Thoracic aorta (tissue), 2 donors: ENCODE data around the gene TMEM50A. TPM values are rescaled to one million over a fixed set of nuclear protein-coding genes. Genes with fewer than 3 reads are reported as not detected.
"Not testable (repeated sequence)": the region's sequence is repeated elsewhere in the genome, so short reads cannot be mapped to it uniquely, and the experiment has no call there.

ENCODE experiments used
- ATAC-seq: fragments of 150-250 bp; one replicate; pipeline ENCODE4 v1.8.0; 2017; ENCODE audit warnings: low read depth; ENCODE audit not compliant: insufficient number of reproducible peaks, low FRiP score
- DNase-seq: peaks from one replicate; pipeline ENCODE4 v3.0.0-alpha.2; 2020; ENCODE audit warnings: low spot score
- H3K27ac ChIP-seq, 2 donors: fragments of 200-600 bp; sonication (generic); 1 replicate in 1 of 2; 2 replicates in 1 of 2; pipeline ENCODE4 v1.5.1; 2016; ENCODE audit warnings: mild to moderate bottlenecking in 2 of 2, moderate library complexity in 2 of 2
- H3K27me3 ChIP-seq: fragments of 200-600 bp; sonication (generic); replicated peaks from 2 replicates; pipeline ENCODE4 v1.6.0; 2016; ENCODE audit warnings: mild to moderate bottlenecking; ENCODE audit not compliant: insufficient read depth
- H3K36me3 ChIP-seq: fragments of 200-600 bp; sonication (generic); one replicate; pipeline ENCODE4 v1.5.1; 2016
- H3K4me1 ChIP-seq, 2 donors: fragments of 200-600 bp; sonication (generic); 1 replicate in 1 of 2; 2 replicates in 1 of 2; pipeline versions ENCODE4 v1.5.1 to v1.6.0; 2016; ENCODE audit warnings: low read depth in 2 of 2, mild to moderate bottlenecking in 1 of 2; ENCODE audit not compliant: control insufficient read depth in 1 of 2
- H3K4me3 ChIP-seq: fragments of 200-600 bp; sonication (generic); 2 replicates; pipeline ENCODE4 v1.5.1; 2016; ENCODE audit warnings: mild to moderate bottlenecking
- H3K9me3 ChIP-seq: fragments of 200-600 bp; sonication (generic); 2 replicates; pipeline ENCODE4 v1.5.1; 2016
- total RNA-seq, 2 donors: library from RNA; depleted of rRNA; stranded (reverse); fragments of >200 nt; gene quantifications; one replicate each; pipeline versions ENCODE4 v1.1.0 to v1.2.3, GENCODE V29; 2016

TMEM50A gene
- total RNA-seq, 2 donors from 2014 or later = 93.7 to 111 TPM

GRCh38 chr1:25309486-25309885 is 28.6 kb upstream of the TMEM50A start:
- not testable (repeated sequence) for H3K27me3 ChIP-seq, ATAC-seq, H3K27ac ChIP-seq, H3K36me3 ChIP-seq, DNase-seq, H3K4me1 ChIP-seq, H3K9me3 ChIP-seq, H3K4me3 ChIP-seq

- ATAC-seq, H3K9me3 ChIP-seq, DNase-seq, H3K27me3 ChIP-seq, H3K27ac ChIP-seq, H3K36me3 ChIP-seq, H3K4me1 ChIP-seq, H3K4me3 ChIP-seq: not testable (repeated sequence)
Measured at GRCh38 chr1:25312806-25313470, 25.2 kb upstream of the TMEM50A start.

GRCh38 chr1:25320314-25320938 is 17.7 kb upstream of the TMEM50A start:
- not testable (repeated sequence) for ATAC-seq, H3K4me3 ChIP-seq, H3K27ac ChIP-seq, DNase-seq, H3K27me3 ChIP-seq, H3K4me1 ChIP-seq, H3K36me3 ChIP-seq, H3K9me3 ChIP-seq

- not testable (repeated sequence) for H3K4me3 ChIP-seq, DNase-seq, H3K4me1 ChIP-seq, H3K27ac ChIP-seq, H3K36me3 ChIP-seq, ATAC-seq, H3K27me3 ChIP-seq, H3K9me3 ChIP-seq
Measured at GRCh38 chr1:25322127-25322526, 16.0 kb upstream of the TMEM50A start.

GRCh38 chr1:25324407-25324806 is 13.7 kb upstream of the TMEM50A start:
- not testable (repeated sequence) for ATAC-seq, H3K27ac ChIP-seq, H3K27me3 ChIP-seq, DNase-seq, H3K36me3 ChIP-seq, H3K4me3 ChIP-seq, H3K9me3 ChIP-seq, H3K4me1 ChIP-seq

- H3K4me3 ChIP-seq, H3K27ac ChIP-seq, ATAC-seq, H3K9me3 ChIP-seq, H3K36me3 ChIP-seq, DNase-seq, H3K4me1 ChIP-seq, H3K27me3 ChIP-seq: not testable (repeated sequence)
Measured at GRCh38 chr1:25327864-25328790, 10.0 kb upstream of the TMEM50A start.

DNA sequence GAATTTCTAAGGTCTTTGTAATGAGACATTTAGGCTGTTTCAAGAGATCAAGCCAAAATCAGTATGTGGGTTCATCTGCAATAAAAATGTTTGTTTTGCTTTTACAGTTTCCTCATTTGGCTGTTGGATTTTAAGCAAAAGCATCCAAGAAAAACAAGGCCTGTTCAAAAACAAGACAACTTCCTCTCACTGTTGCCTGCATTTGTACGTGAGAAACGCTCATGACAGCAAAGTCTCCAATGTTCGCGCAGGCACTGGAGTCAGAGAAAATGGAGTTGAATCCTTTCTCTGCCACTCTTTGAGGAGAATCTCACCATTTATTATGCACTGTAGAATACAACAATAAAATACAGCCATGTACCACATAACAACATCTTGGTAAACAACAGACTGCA is 9.3 kb upstream of the TMEM50A start:
- H3K4me1 ChIP-seq, H3K27ac ChIP-seq, H3K9me3 ChIP-seq, DNase-seq, ATAC-seq, H3K27me3 ChIP-seq, H3K4me3 ChIP-seq, H3K36me3 ChIP-seq: not testable (repeated sequence)

DNA sequence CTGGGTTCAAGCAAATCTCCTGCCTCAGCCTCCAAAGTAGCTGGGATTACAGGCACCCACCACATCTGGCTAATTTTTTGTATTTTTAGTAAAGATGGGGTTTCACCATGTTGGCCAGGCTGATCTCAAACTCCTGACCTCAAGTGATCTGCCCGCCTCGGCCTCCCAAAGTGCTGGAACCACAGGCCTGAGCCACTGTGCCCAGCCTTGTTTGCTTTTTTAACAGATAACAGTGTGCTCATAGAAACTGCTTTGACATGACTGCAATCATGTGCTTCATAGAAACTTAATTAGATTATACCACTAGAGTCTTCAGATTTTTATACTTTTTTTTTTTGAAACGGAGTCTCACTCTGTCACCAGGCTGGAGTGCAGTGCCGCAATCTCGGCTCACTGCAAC is 8.8 kb upstream of the TMEM50A start:
- H3K27ac ChIP-seq = peak overlapping the region in 1 of 2 donors; percentile 35
- ATAC-seq, H3K9me3 ChIP-seq, DNase-seq, H3K27me3 ChIP-seq, H3K36me3 ChIP-seq, H3K4me3 ChIP-seq, H3K4me1 ChIP-seq: not testable (repeated sequence)

DNA sequence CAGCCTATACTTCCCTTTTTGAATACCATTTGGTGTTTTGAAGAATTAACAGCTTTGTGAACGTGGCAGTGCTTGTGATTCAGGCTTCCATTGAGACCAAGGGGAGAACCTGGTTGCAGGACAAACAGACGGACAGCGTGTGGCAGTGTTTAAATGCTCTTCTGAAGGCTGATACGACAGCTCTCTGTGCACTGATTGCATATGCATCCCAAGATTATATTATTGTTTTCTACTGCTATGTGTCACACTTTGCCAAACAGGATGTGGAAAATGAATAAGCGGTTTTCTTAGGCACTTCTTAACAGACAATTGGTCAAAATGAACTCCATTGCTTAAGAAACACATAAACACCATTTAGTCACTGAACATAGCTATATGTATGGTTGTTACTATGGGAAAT is 8.2 kb upstream of the TMEM50A start:
- H3K36me3 ChIP-seq, DNase-seq, H3K4me3 ChIP-seq, H3K4me1 ChIP-seq, ATAC-seq, H3K9me3 ChIP-seq, H3K27me3 ChIP-seq: not testable (repeated sequence)
- H3K27ac ChIP-seq = peak overlapping the region in 1 of 2 donors; percentile 35

GRCh38 chr1:25336922-25337354 is 1.2 kb upstream of the TMEM50A start:
- not testable (repeated sequence) for H3K9me3 ChIP-seq, ATAC-seq, H3K36me3 ChIP-seq, H3K27ac ChIP-seq, DNase-seq, H3K27me3 ChIP-seq
- Histone ChIP-seq H3K4me3 (peak overlapping the region; percentile 100), H3K4me1 (peaks cover 19 to 22% of the 10 kb centered on the region in 2 donors)

DNA sequence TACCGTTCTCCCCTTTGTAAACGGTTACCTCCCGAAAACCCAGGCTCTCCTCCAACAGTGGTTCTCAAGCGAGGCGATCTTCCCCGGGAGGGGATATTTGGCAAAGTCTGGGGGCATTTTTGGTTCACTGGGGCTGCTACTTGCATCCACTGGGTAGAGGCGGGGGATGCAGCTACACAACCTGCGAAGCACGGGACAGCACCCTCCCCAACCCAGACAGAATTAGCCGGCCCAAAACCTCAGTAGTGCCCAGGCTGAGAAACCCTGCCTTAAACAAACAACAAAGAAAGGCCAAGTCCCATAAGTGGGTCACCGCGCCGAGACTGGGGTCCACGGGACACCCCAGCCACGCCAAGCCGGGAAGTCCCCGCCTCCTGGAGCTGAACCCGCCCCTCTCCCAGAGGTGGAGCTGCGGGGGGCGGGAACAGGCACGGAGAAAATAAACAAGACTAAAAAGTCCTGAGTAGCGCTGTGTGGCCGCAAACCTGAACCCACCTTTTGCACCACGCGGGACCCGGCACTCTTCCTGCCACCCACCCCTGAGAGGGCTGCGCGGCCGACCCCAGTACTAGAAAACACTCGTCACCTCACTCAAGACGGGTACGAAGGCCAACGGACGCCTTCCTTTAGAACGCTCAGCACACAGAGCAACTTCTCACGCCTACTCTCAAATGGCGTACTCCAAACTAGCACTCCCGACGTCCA is 499 bp upstream of the TMEM50A start:
- not testable (repeated sequence) for H3K27me3 ChIP-seq, DNase-seq, H3K36me3 ChIP-seq, H3K9me3 ChIP-seq
- ATAC-seq = peak; percentile 27
- Histone ChIP-seq H3K4me1 (peaks cover 19 to 22% of the 10 kb centered on the region in 2 donors), H3K27ac (peak overlapping the region; percentile 98 to 100), H3K4me3 (peak overlapping the region; percentile 100)
